H1 (cell line): ENCODE data around the gene HSDL2. TPM values are rescaled to one million over a fixed set of nuclear protein-coding genes. Genes with fewer than 3 reads are reported as not detected.

Experiments
- BRCA1 ChIP-seq: IDR thresholded peaks from 2 replicates; pipeline ENCODE4 v1.6.1; 2012; ENCODE audit warnings: low read depth, low read length, improper control_type of control experiment
- GABPA ChIP-seq: IDR thresholded peaks from 2 replicates; pipeline ENCODE4 v1.6.1; 2011; ENCODE audit warnings: mild to moderate bottlenecking, low read length, moderate library complexity, borderline replicate concordance; ENCODE audit not compliant: insufficient read depth
- KDM5A ChIP-seq: fragments of 200-600 bp; IDR thresholded peaks from 2 replicates; pipeline ENCODE4 v1.7.1; 2012; ENCODE audit warnings: mild to moderate bottlenecking, low read length, inconsistent platforms, mixed read lengths
- MAFK ChIP-seq: IDR thresholded peaks from 2 replicates; pipeline ENCODE4 v1.6.1; 2012; ENCODE audit warnings: low read depth, mild to moderate bottlenecking, improper control_type of control experiment, low read length
- NANOG ChIP-seq: IDR thresholded peaks from 2 replicates; pipeline ENCODE4 v1.6.1; 2011; ENCODE audit warnings: low read length, low read depth, mild to moderate bottlenecking, inconsistent platforms; ENCODE audit not compliant: insufficient read depth, poor library complexity, severe bottlenecking
- POU5F1 ChIP-seq: IDR thresholded peaks from 2 replicates; pipeline ENCODE4 v1.6.1; 2011; ENCODE audit warnings: low read depth, mild to moderate bottlenecking, low read length, moderate library complexity
- SAP30 ChIP-seq: fragments of 300-600 bp; sonication (generic); IDR thresholded peaks from 2 replicates; pipeline ENCODE4 v1.7.1; 2012; ENCODE audit warnings: low read length, moderate library complexity, mild to moderate bottlenecking, inconsistent platforms; ENCODE audit not compliant: insufficient read depth, insufficient replicate concordance
- polyA plus RNA-seq, 7 experiments: library from polyadenylated mRNA; depleted of rRNA in 3 of 7; stranded (reverse) in 5 of 7; unstranded in 2 of 7; fragments of >200 nt in 5 of 7; fragments of 200-250 nt in 2 of 7; gene quantifications; 1 replicate in 5 of 7; 2 replicates in 1 of 7; 4 replicates in 1 of 7; pipeline versions ENCODE4 v1.2.1 to v1.2.3, GENCODE V29; 2011 to 2013; ENCODE audit warnings: missing spikeins in 2 of 7, mixed read lengths in 2 of 7
- total RNA-seq: library from RNA; stranded (reverse); fragmentation: NEBNext Ultra II Directional; extraction: Animal tissue kit (Norgen Biotek cat#: 25700); gene quantifications from 2 replicates; pipeline ENCODE4 v1.2.1, GENCODE V29; 2021
- TF ChIP-seq, protein P1 (sequence below): IDR thresholded peaks from 2 replicates; pipeline ENCODE4 v1.6.1; 2011; ENCODE audit warnings: low read depth, mild to moderate bottlenecking, low read length; ENCODE audit not compliant: insufficient read depth

HSDL2 gene
- total and polyA plus RNA-seq, 2 of the 8 experiments (the other 6 are each of a cell fraction or from before 2014, with no cell fraction given) = 6.6 to 15.4 TPM

- TF ChIP-seq MAFK (no peak), GABPA (no peak), NANOG (no peak), SAP30 (no peak), POU5F1 (no peak), BRCA1 (no peak), KDM5A (no peak)
- TF ChIP-seq, protein P1, sequence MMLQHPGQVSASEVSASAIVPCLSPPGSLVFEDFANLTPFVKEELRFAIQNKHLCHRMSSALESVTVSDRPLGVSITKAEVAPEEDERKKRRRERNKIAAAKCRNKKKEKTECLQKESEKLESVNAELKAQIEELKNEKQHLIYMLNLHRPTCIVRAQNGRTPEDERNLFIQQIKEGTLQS = no peak
These were observed 2.1 kb upstream of the HSDL2 start (continued) for GRCh38 chr9:112377684-112378327.
